HL-60 (cell line): ENCODE measurements around the gene SPSB3.

Experiments
- REST ChIP-seq: IDR thresholded peaks from 2 replicates; pipeline ENCODE4 v1.6.1; 2012; ENCODE audit warnings: low read depth; ENCODE audit not compliant: insufficient replicate concordance
- TF ChIP-seq, protein P1 (sequence below): IDR thresholded peaks from one replicate; pipeline ENCODE4 v1.5.1; 2011; ENCODE audit warnings: low read length, control low read depth, inconsistent platforms; ENCODE audit not compliant: insufficient read depth

GRCh38 chr16:1731073-1731472 lies 51.3 kb downstream of the SPSB3 start:
- TF ChIP-seq, protein P1, sequence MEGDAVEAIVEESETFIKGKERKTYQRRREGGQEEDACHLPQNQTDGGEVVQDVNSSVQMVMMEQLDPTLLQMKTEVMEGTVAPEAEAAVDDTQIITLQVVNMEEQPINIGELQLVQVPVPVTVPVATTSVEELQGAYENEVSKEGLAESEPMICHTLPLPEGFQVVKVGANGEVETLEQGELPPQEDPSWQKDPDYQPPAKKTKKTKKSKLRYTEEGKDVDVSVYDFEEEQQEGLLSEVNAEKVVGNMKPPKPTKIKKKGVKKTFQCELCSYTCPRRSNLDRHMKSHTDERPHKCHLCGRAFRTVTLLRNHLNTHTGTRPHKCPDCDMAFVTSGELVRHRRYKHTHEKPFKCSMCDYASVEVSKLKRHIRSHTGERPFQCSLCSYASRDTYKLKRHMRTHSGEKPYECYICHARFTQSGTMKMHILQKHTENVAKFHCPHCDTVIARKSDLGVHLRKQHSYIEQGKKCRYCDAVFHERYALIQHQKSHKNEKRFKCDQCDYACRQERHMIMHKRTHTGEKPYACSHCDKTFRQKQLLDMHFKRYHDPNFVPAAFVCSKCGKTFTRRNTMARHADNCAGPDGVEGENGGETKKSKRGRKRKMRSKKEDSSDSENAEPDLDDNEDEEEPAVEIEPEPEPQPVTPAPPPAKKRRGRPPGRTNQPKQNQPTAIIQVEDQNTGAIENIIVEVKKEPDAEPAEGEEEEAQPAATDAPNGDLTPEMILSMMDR: no peak
- TF ChIP-seq REST: no peak
